H9 (cell line): ENCODE data around the gene PDE1A. TPM values are rescaled to one million over a fixed set of nuclear protein-coding genes. Genes with fewer than 3 reads are reported as not detected.

Source experiments
- DNase-seq: peaks from one replicate; pipeline ENCODE4 v3.0.0-alpha.2; 2017
- H2AFZ ChIP-seq: one replicate; pipeline ENCODE4 v1.6.1; 2013; ENCODE audit warnings: mild to moderate bottlenecking, low read length, control low read depth, moderate library complexity
- H2AK5ac ChIP-seq: 2 replicates; pipeline ENCODE4 v1.6.1; 2013; ENCODE audit warnings: low read length, control low read depth, mixed read lengths; ENCODE audit not compliant: insufficient read length
- H2BK120ac ChIP-seq: one replicate; pipeline ENCODE4 v1.6.1; 2013; ENCODE audit warnings: low read depth, mild to moderate bottlenecking, low read length, control low read depth, inconsistent platforms; ENCODE audit not compliant: poor library complexity, severe bottlenecking
- H2BK12ac ChIP-seq: 2 replicates; pipeline ENCODE4 v1.6.1; 2013; ENCODE audit warnings: low read length, control low read depth, mixed read lengths, low read depth; ENCODE audit not compliant: insufficient read length
- H2BK15ac ChIP-seq: 2 replicates; pipeline ENCODE4 v1.6.1; 2013; ENCODE audit warnings: low read depth, low read length, control low read depth
- H2BK20ac ChIP-seq: one replicate; pipeline ENCODE4 v1.6.1; 2013; ENCODE audit warnings: low read depth, mild to moderate bottlenecking, low read length, control low read depth, inconsistent platforms; ENCODE audit not compliant: poor library complexity, severe bottlenecking
- H2BK5ac ChIP-seq: 2 replicates; pipeline ENCODE4 v1.6.1; 2013; ENCODE audit warnings: low read length, control low read depth, mixed read lengths; ENCODE audit not compliant: insufficient read length
- H3K14ac ChIP-seq: 2 replicates; pipeline ENCODE4 v1.6.1; 2013; ENCODE audit warnings: low read length, control low read depth; ENCODE audit not compliant: insufficient read depth
- H3K18ac ChIP-seq: 2 replicates; pipeline ENCODE4 v1.6.1; 2013; ENCODE audit warnings: low read depth, mild to moderate bottlenecking, mixed read lengths, low read length, control low read depth; ENCODE audit not compliant: insufficient read length
- H3K23ac ChIP-seq: 2 replicates; pipeline ENCODE4 v1.6.1; 2013; ENCODE audit warnings: low read length, control low read depth, mixed read lengths, low read depth; ENCODE audit not compliant: insufficient read length
- H3K23me2 ChIP-seq: 2 replicates; pipeline ENCODE4 v1.6.1; 2013; ENCODE audit warnings: low read depth, mild to moderate bottlenecking, mixed read lengths, low read length, control low read depth; ENCODE audit not compliant: insufficient read length, poor library complexity, severe bottlenecking
- H3K27ac ChIP-seq: 2 replicates; pipeline ENCODE4 v1.5.1; 2013; ENCODE audit warnings: low read length, control low read depth, mixed read lengths, low read depth; ENCODE audit not compliant: insufficient read length
- H3K27me3 ChIP-seq: 2 replicates; pipeline ENCODE4 v1.6.1; 2013; ENCODE audit warnings: low read length, control low read depth, inconsistent platforms; ENCODE audit not compliant: insufficient read depth
- H3K4ac ChIP-seq: 2 replicates; pipeline ENCODE4 v1.6.1; 2013; ENCODE audit warnings: low read depth, mild to moderate bottlenecking, control low read depth, inconsistent platforms, low read length, moderate library complexity
- H3K4me1 ChIP-seq: 2 replicates; pipeline ENCODE4 v1.6.1; 2013; ENCODE audit warnings: low read length, control low read depth, inconsistent platforms; ENCODE audit not compliant: insufficient read depth
- H3K4me2 ChIP-seq: 2 replicates; pipeline ENCODE4 v1.6.1; 2013; ENCODE audit warnings: low read length, control low read depth, mixed read lengths; ENCODE audit not compliant: insufficient read length, insufficient read depth
- H3K56ac ChIP-seq: 2 replicates; pipeline ENCODE4 v1.6.1; 2013; ENCODE audit warnings: low read depth, mild to moderate bottlenecking, mixed read lengths, low read length, control low read depth; ENCODE audit not compliant: insufficient read length
- H3K79me1 ChIP-seq: 2 replicates; pipeline ENCODE4 v1.6.1; 2013; ENCODE audit warnings: low read depth, mild to moderate bottlenecking, moderate library complexity, low read length, control low read depth, inconsistent platforms; ENCODE audit not compliant: insufficient read depth, poor library complexity, severe bottlenecking
- H3K79me2 ChIP-seq: 2 replicates; pipeline ENCODE4 v1.6.1; 2013; ENCODE audit warnings: low read length, control low read depth, inconsistent platforms; ENCODE audit not compliant: insufficient read depth
- H3K9ac ChIP-seq: 2 replicates; pipeline ENCODE4 v1.6.1; 2013; ENCODE audit warnings: low read length, control low read depth, mixed read lengths; ENCODE audit not compliant: insufficient read length; ENCODE audit errors: extremely low read depth
- H3K9me3 ChIP-seq: one replicate; pipeline ENCODE4 v1.6.1; 2013; ENCODE audit warnings: low read depth, low read length, inconsistent platforms; ENCODE audit not compliant: control insufficient read depth
- H3T11ph ChIP-seq: one replicate; pipeline ENCODE4 v1.6.1; 2013; ENCODE audit warnings: mild to moderate bottlenecking, low read length, control low read depth, inconsistent platforms
- H4K20me1 ChIP-seq: one replicate; pipeline ENCODE4 v1.6.1; 2013; ENCODE audit not compliant: control insufficient read depth, insufficient read length, insufficient read depth
- H4K5ac ChIP-seq: 2 replicates; pipeline ENCODE4 v1.6.1; 2013; ENCODE audit warnings: low read depth, mild to moderate bottlenecking, mixed read lengths, low read length, control low read depth; ENCODE audit not compliant: insufficient read length
- H4K8ac ChIP-seq: replicated peaks from 2 replicates; pipeline ENCODE4 v1.6.1; 2013; ENCODE audit warnings: low read length, control low read depth, mixed read lengths, low read depth; ENCODE audit not compliant: insufficient read length
- H4K91ac ChIP-seq: 2 replicates; pipeline ENCODE4 v1.6.1; 2013; ENCODE audit warnings: low read depth, mild to moderate bottlenecking, moderate library complexity, mixed read lengths, low read length, control low read depth; ENCODE audit not compliant: insufficient read length
- H3K27ac Mint-ChIP-seq, 3 experiments: 2 replicates in 2 of 3; 3 replicates in 1 of 3; pipeline ENCODE4 v1.8.0; 2020 to 2021; ENCODE audit warnings: mixed read lengths in 3 of 3, mild to moderate bottlenecking in 1 of 3, moderate library complexity in 1 of 3
- H3K27me3 Mint-ChIP-seq: 2 replicates; pipeline ENCODE4 v1.8.0; 2021; ENCODE audit warnings: low read depth, mild to moderate bottlenecking, moderate library complexity, mixed read lengths
- H3K36me3 Mint-ChIP-seq, 3 experiments: 2 replicates in 2 of 3; 3 replicates in 1 of 3; pipeline ENCODE4 v1.8.0; 2020 to 2021; ENCODE audit warnings: low read depth in 3 of 3, mixed read lengths in 3 of 3; ENCODE audit not compliant: insufficient read depth in 1 of 3
- H3K4me1 Mint-ChIP-seq, 2 experiments: 2 replicates each; pipeline ENCODE4 v1.8.0; 2020; ENCODE audit warnings: mixed read lengths in 2 of 2
- H3K4me3 Mint-ChIP-seq, 2 experiments: 2 replicates in 1 of 2; 3 replicates in 1 of 2; pipeline ENCODE4 v1.8.0; 2020 to 2021; ENCODE audit warnings: mild to moderate bottlenecking in 2 of 2, mixed read lengths in 2 of 2, moderate library complexity in 1 of 2
- H3K9me3 Mint-ChIP-seq, 2 experiments: 2 replicates in 1 of 2; 3 replicates in 1 of 2; pipeline ENCODE4 v1.8.0; 2020; ENCODE audit warnings: mild to moderate bottlenecking in 2 of 2, mixed read lengths in 2 of 2, moderate library complexity in 1 of 2
- WGBS: extraction: QIAGEN DNeasy Blood & Tissue Kit; methylation state at CpG from one replicate; pipeline ENCODE4 v1.1.7; 2013; ENCODE audit warnings: missing lambda C conversion rate, low lambda C conversion rate, mixed read lengths; ENCODE audit not compliant: insufficient read length; ENCODE audit errors: extremely low coverage; 5-methylcytosine and 5-hydroxymethylcytosine counted together
- total RNA-seq: library from RNA; stranded (reverse); gene quantifications from 2 replicates; pipeline ENCODE4 v1.2.1, GENCODE V29; 2021
- TF ChIP-seq, protein P1 (sequence below): fragments of 200-600 bp; sonication (generic); conservative IDR thresholded peaks from 3 replicates; pipeline ENCODE4 v1.8.0; 2021; ENCODE audit warnings: antibody characterized with exemption, mild to moderate bottlenecking

Gene PDE1A
- total RNA-seq, 1 experiment from 2014 or later, result 0.11 TPM

- no peak overlapping the region for H3K4me3 Mint-ChIP-seq
- no peaks in the 10 kb centered on the region for H3K23me2 ChIP-seq
- no peak overlapping the region for H4K5ac ChIP-seq
- no peaks in the 10 kb centered on the region for H3K27me3 ChIP-seq
- H3K4me1 Mint-ChIP-seq, result peaks cover 6% of the 10 kb centered on the region in 2 experiments
- no peak for DNase-seq
- H2BK20ac ChIP-seq, result no peak overlapping the region
- no peak overlapping the region for H4K8ac ChIP-seq
- H3K4me1 ChIP-seq, result no peaks in the 10 kb centered on the region
- H3K9me3 Mint-ChIP-seq, result no peaks in the 10 kb centered on the region
- no CpG with 5 or more reads among the region's 1 CpG for WGBS
- H4K91ac ChIP-seq, result no peak overlapping the region
- no peak overlapping the region for H3T11ph ChIP-seq
- H3K79me2 ChIP-seq, result no peaks in the 10 kb centered on the region
- no peak overlapping the region for H3K4me2 ChIP-seq
- H3K9me3 ChIP-seq, result no peaks in the 10 kb centered on the region
- H3K4ac ChIP-seq, result no peak overlapping the region
- no peak overlapping the region for H2BK12ac ChIP-seq
- H3K9ac ChIP-seq, result no peak overlapping the region
- no peak overlapping the region for H3K18ac ChIP-seq
- no peaks in the 10 kb centered on the region for H3K27me3 Mint-ChIP-seq
- TF ChIP-seq, protein P1, sequence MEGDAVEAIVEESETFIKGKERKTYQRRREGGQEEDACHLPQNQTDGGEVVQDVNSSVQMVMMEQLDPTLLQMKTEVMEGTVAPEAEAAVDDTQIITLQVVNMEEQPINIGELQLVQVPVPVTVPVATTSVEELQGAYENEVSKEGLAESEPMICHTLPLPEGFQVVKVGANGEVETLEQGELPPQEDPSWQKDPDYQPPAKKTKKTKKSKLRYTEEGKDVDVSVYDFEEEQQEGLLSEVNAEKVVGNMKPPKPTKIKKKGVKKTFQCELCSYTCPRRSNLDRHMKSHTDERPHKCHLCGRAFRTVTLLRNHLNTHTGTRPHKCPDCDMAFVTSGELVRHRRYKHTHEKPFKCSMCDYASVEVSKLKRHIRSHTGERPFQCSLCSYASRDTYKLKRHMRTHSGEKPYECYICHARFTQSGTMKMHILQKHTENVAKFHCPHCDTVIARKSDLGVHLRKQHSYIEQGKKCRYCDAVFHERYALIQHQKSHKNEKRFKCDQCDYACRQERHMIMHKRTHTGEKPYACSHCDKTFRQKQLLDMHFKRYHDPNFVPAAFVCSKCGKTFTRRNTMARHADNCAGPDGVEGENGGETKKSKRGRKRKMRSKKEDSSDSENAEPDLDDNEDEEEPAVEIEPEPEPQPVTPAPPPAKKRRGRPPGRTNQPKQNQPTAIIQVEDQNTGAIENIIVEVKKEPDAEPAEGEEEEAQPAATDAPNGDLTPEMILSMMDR, result no peak
- H2AFZ ChIP-seq, result no peak overlapping the region
- no peak overlapping the region for H2BK120ac ChIP-seq
- H3K56ac ChIP-seq, result no peak overlapping the region
- no peak overlapping the region for H2BK5ac ChIP-seq
- no peak overlapping the region for H2BK15ac ChIP-seq
- no peaks in the 10 kb centered on the region for H4K20me1 ChIP-seq
- no peak overlapping the region for H3K27ac Mint-ChIP-seq
- H3K27ac ChIP-seq, result no peak overlapping the region
- H3K36me3 Mint-ChIP-seq, result no peaks in the 10 kb centered on the region
- H3K14ac ChIP-seq, result no peak overlapping the region
- no peak overlapping the region for H3K23ac ChIP-seq
- no peaks in the 10 kb centered on the region for H3K79me1 ChIP-seq
- no peak overlapping the region for H2AK5ac ChIP-seq
These were observed 316.5 kb downstream of the PDE1A start for GRCh38 chr2:182110347-182110746.
